VCaP (cell line): ENCODE results near the gene SLC6A15.

ENCODE experiments used
- H3K27ac ChIP-seq: fragments of 450-650 bp; 2 replicates; pipeline ENCODE4 v1.5.1; 2017
- CTCF ChIP-seq: fragments of 450-650 bp; conservative IDR thresholded peaks from 2 replicates; pipeline ENCODE4 v1.5.1; 2017; ENCODE audit warnings: mild to moderate bottlenecking, moderate library complexity

Gene SLC6A15

DNA sequence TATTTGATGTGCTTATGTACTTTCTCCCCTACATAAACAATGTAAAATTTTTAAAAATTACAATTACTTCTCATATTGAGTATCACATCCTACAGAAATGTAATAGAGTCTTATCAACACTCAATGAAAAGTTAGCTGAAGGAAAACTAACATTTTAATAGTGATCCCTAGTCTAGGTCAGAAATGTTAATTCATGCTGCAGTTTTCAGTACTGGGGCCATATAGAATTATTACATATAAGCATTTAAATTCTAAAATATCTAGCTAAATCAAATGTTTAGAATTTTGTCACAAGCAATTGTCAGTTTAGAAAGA lies 37.8 kb downstream of the SLC6A15 start:
- peak; percentile 38 for TF ChIP-seq CTCF

GRCh38 chr12:84874125-84874824 lies 38.3 kb downstream of the SLC6A15 start:
- H3K27ac ChIP-seq, result no peak overlapping the region
- peak; percentile 92 for TF ChIP-seq CTCF

More for the DNA sequence above, 37.8 kb downstream of the SLC6A15 start:
- H3K27ac ChIP-seq, result no peak overlapping the region

DNA sequence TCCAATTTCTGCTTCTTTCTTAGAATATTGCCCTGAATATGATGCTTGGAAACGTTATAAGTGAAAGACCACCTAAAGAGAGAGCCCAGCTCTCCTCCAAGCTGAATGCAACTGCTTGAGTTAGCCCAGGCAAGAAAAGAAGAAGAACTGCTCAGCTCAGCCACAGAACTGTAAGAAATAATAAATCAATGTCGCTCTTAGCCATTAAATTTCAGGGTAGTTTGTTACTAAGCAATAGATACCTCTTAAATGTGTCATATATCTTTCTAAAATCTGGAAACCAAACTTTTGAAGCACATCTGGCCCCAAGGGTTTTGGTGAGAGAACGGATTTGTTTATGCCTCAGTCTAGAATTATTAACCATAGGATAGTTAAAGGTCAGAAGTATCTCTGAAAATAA lies 50.4 kb downstream of the SLC6A15 start:
- no peak for TF ChIP-seq CTCF
- H3K27ac ChIP-seq, result no peak overlapping the region

DNA sequence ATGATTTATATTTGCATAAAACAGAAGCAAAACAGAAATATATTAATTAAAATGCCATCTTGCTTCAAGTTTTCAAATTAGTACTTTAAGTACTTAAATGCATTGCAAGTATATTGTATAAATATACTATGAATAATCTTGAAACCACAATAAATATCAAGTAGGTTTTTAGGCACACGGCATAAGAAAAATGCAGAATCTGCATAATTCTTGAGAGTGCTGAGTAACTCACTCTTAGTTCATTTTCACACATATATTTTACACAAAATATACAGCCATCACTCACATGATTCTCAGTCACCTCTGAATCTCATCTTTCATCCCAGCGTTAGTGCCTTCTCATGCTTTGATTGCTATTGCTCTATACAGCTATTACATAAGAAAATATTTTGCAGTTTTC lies 51.9 kb downstream of the SLC6A15 start:
- no peak for TF ChIP-seq CTCF
- no peak overlapping the region for H3K27ac ChIP-seq

DNA sequence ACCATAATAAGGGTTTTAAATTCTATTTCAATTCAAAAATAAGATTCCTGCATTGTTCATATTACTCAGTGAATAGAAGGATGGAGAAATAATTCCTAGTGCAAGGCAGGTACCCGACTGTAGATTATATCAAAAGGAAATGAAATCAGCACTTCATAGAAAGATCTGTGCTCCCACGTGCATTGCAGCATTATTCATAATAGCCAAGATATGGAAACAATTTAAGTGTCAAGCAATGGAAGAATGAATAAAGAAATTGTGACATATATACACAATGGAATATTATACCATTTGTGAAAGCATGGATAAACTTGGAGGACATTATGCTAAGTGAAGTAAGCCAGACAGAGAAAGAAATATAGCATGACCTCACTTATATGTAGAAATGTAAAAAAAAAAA lies 53.8 kb downstream of the SLC6A15 start:
- no peak for TF ChIP-seq CTCF
- H3K27ac ChIP-seq, result no peak overlapping the region

GRCh38 chr12:84857525-84858208 lies 54.9 kb downstream of the SLC6A15 start:
- H3K27ac ChIP-seq, result no peak overlapping the region
- no peak for TF ChIP-seq CTCF

GRCh38 chr12:84856156-84856900 lies 56.3 kb downstream of the SLC6A15 start:
- TF ChIP-seq CTCF, result no peak
- no peak overlapping the region for H3K27ac ChIP-seq
